OCI-LY1 (cell line): ENCODE data around the gene MKNK1.

Experiments used
- H2AFZ ChIP-seq: fragments of 200-600 bp; sonication (generic), shearing (Covaris generic); 2 replicates; pipeline ENCODE4 v1.6.0; 2014; ENCODE audit warnings: antibody characterized with exemption, mild to moderate bottlenecking, low read length
- H3F3A ChIP-seq: fragments of 200-600 bp; sonication (generic), shearing (Covaris generic); 2 replicates; pipeline ENCODE4 v1.6.0; 2014; ENCODE audit warnings: mild to moderate bottlenecking, antibody characterized with exemption, low read length, moderate library complexity; ENCODE audit not compliant: insufficient read depth
- H3K27ac ChIP-seq: fragments of 200-600 bp; sonication (generic); 2 replicates; pipeline ENCODE4 v1.5.1; 2014; ENCODE audit warnings: low read length, mixed run types, mild to moderate bottlenecking, low read depth; ENCODE audit not compliant: poor library complexity, severe bottlenecking
- H3K27me3 ChIP-seq: fragments of 200-600 bp; sonication (generic); 2 replicates; pipeline ENCODE4 v1.6.0; 2014; ENCODE audit warnings: antibody characterized with exemption, mild to moderate bottlenecking, low read length, moderate library complexity; ENCODE audit not compliant: insufficient read depth
- H3K36me3 ChIP-seq: fragments of 200-600 bp; sonication (generic); 2 replicates; pipeline ENCODE4 v1.6.1; 2014; ENCODE audit warnings: mild to moderate bottlenecking, antibody characterized with exemption, low read length, moderate library complexity, mixed read lengths; ENCODE audit not compliant: insufficient read depth
- H3K4me1 ChIP-seq: fragments of 200-600 bp; sonication (generic); 2 replicates; pipeline ENCODE4 v1.5.1; 2014; ENCODE audit warnings: mild to moderate bottlenecking, low read length, moderate library complexity; ENCODE audit not compliant: insufficient read depth, severe bottlenecking
- H3K4me2 ChIP-seq: fragments of 200-600 bp; sonication (generic), shearing (Covaris generic); 2 replicates; pipeline ENCODE4 v1.6.1; 2014; ENCODE audit warnings: low read length
- H3K4me3 ChIP-seq: fragments of 200-600 bp; sonication (generic); 2 replicates; pipeline ENCODE4 v1.5.1; 2014; ENCODE audit warnings: low read length, low read depth, mild to moderate bottlenecking, mixed read lengths; ENCODE audit not compliant: poor library complexity, severe bottlenecking
- H3K79me2 ChIP-seq: fragments of 200-600 bp; shearing (Covaris generic); 2 replicates; pipeline ENCODE4 v1.6.1; 2016; ENCODE audit warnings: mixed run types, low read length, mixed read lengths; ENCODE audit not compliant: insufficient read depth
- H3K9ac ChIP-seq: fragments of 200-600 bp; sonication (generic), shearing (Covaris generic); 2 replicates; pipeline ENCODE4 v1.6.1; 2014; ENCODE audit warnings: mild to moderate bottlenecking, low read length, mixed read lengths
- H3K9me2 ChIP-seq: fragments of 200-600 bp; sonication (generic), shearing (Covaris generic); 2 replicates; pipeline ENCODE4 v1.6.1; 2014; ENCODE audit warnings: low read depth, mild to moderate bottlenecking, low read length, mixed read lengths
- H3K9me3 ChIP-seq: fragments of 200-600 bp; shearing (Covaris generic); 2 replicates; pipeline ENCODE4 v1.6.1; 2014; ENCODE audit warnings: low read length, mixed read lengths
- H4K20me1 ChIP-seq: fragments of 200-600 bp; sonication (generic), shearing (Covaris generic); 2 replicates; pipeline ENCODE4 v1.6.0; 2016; ENCODE audit warnings: mild to moderate bottlenecking, low read length; ENCODE audit not compliant: insufficient read depth
- CTCF ChIP-seq: fragments of 200-600 bp; sonication (generic), shearing (Covaris generic); IDR thresholded peaks from 2 replicates; pipeline ENCODE4 v1.5.1; 2017; ENCODE audit warnings: mild to moderate bottlenecking, antibody characterized with exemption, low read length, moderate library complexity, mixed read lengths
- EZH2 ChIP-seq: fragments of 200-600 bp; sonication (generic), shearing (Covaris generic); IDR thresholded peaks from 2 replicates; pipeline ENCODE4 v1.8.0; 2017; ENCODE audit warnings: borderline replicate concordance, mixed run types, mild to moderate bottlenecking, antibody characterized with exemption, low read length, moderate library complexity, mixed read lengths

The MKNK1 gene

DNA sequence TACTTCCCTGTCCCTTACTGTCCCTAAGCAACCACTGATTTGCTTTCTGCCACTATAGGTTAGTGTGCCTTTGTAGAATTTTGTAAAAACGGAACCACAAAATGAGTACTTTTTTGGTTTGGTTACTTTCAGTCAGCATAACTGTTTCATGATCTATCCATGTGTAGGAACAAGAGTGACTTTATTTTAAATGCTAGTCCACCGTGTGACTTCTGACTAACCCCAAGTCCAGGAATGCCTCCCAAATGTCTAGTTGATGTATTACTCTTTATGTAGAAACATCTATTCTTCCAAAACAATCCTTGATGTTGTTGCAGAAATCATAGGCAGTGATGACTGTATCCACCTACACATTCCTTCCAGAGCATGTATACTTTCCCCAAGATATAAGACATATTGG lies 42.8 kb upstream of the MKNK1 start:
- no peaks in the 10 kb centered on the region for H3K4me1 ChIP-seq
- no peaks in the 10 kb centered on the region for H3K79me2 ChIP-seq
- H3K36me3 ChIP-seq, result peaks cover 28% of the 10 kb centered on the region
- no peak overlapping the region for H3K4me3 ChIP-seq
- no peak overlapping the region for H2AFZ ChIP-seq
- H3F3A ChIP-seq, result peaks cover 3% of the 10 kb centered on the region; the same call in 1 of the 2 replicates
- H3K27me3 ChIP-seq, result no peaks in the 10 kb centered on the region
- no peak overlapping the region for H3K4me2 ChIP-seq
- H3K9ac ChIP-seq, result no peak overlapping the region
- H3K9me2 ChIP-seq, result no peaks in the 10 kb centered on the region
- H3K27ac ChIP-seq, result no peak overlapping the region
- no peaks in the 10 kb centered on the region for H4K20me1 ChIP-seq
- H3K9me3 ChIP-seq, result peaks cover 9% of the 10 kb centered on the region; the same call in 1 of the 2 replicates
- no peak for TF ChIP-seq EZH2
- no peak for TF ChIP-seq CTCF

- Histone ChIP-seq H3K4me2 (no peak overlapping the region), H3F3A (peaks cover 3% of the 10 kb centered on the region; the same call in 1 of the 2 replicates), H3K79me2 (no peaks in the 10 kb centered on the region), H4K20me1 (no peaks in the 10 kb centered on the region), H3K4me1 (no peaks in the 10 kb centered on the region), H3K36me3 (peaks cover 28% of the 10 kb centered on the region), H3K9me3 (peaks cover 9% of the 10 kb centered on the region; the same call in 1 of the 2 replicates), H3K27me3 (no peaks in the 10 kb centered on the region), H3K9ac (no peak overlapping the region), H2AFZ (no peak overlapping the region), H3K27ac (no peak overlapping the region), H3K9me2 (no peaks in the 10 kb centered on the region), H3K4me3 (no peak overlapping the region)
- no peak for TF ChIP-seq EZH2
- TF ChIP-seq CTCF, result no peak
Measured at GRCh38 chr1:46646331-46646730, 42.3 kb upstream of the MKNK1 start.

DNA sequence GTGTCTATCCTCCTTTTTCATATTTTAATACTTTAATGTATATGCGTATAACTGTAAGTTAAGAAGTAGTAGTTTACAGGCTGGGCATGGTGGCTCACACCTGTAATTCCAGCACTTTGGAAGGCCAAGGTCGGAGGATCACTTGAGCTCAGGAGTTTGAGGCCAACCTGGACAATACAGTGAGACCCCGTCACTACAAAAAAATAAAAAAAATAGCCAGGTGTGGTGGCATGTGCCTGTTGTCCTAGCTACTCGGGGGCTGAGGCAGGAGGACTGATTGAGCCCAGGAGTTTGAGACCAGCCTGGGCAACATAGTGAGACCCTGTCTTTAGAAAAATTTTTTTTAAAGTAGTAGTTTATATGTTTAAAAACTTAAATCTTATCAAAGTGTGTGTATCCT lies 41.7 kb upstream of the MKNK1 start:
- Histone ChIP-seq H3K36me3 (peaks cover 28% of the 10 kb centered on the region), H3K4me2 (no peak overlapping the region), H3K9me2 (no peaks in the 10 kb centered on the region)

More for the DNA sequence above, 41.7 kb upstream of the MKNK1 start:
- no peaks in the 10 kb centered on the region for H4K20me1 ChIP-seq
- peaks cover 9% of the 10 kb centered on the region; the same call in 1 of the 2 replicates for H3K9me3 ChIP-seq
- no peak overlapping the region for H3K4me3 ChIP-seq
- peaks cover 3% of the 10 kb centered on the region; the same call in 1 of the 2 replicates for H3F3A ChIP-seq
- no peak overlapping the region for H3K9ac ChIP-seq
- no peaks in the 10 kb centered on the region for H3K79me2 ChIP-seq
- no peaks in the 10 kb centered on the region for H3K4me1 ChIP-seq
- no peaks in the 10 kb centered on the region for H3K27me3 ChIP-seq
- H3K27ac ChIP-seq, result no peak overlapping the region
- TF ChIP-seq EZH2, result no peak
- TF ChIP-seq CTCF, result no peak
- no peak overlapping the region for H2AFZ ChIP-seq
